ENCODE data around the gene ATP9B.
A peak's percentile ranks its signal among the peaks of the same experiment; 100 is the strongest.

The ATP9B gene

GRCh38 chr18:79382681-79383387, 313.6 kb downstream of the ATP9B start:
- no peak for DNase-seq

GRCh38 chr18:79383388-79384056, 314.3 kb downstream of the ATP9B start:
- DNase-seq = no peak

- DNase-seq = no peak
These were observed 315.1 kb downstream of the ATP9B start for GRCh38 chr18:79384151-79384807.

- no peak for DNase-seq
These were observed 315.6 kb downstream of the ATP9B start for GRCh38 chr18:79384834-79385233.

GRCh38 chr18:79385326-79385707, 316.1 kb downstream of the ATP9B start:
- no peak for DNase-seq

- no peak for DNase-seq
These were observed 316.6 kb downstream of the ATP9B start for GRCh38 chr18:79385708-79386341.

- DNase-seq = no peak
These were observed 317.4 kb downstream of the ATP9B start for GRCh38 chr18:79386547-79386946.

GRCh38 chr18:79387214-79387613, 318.0 kb downstream of the ATP9B start:
- DNase-seq = no peak

- no peak for DNase-seq
These were observed 318.4 kb downstream of the ATP9B start for GRCh38 chr18:79387615-79388014.

GRCh38 chr18:79388043-79388442, 318.8 kb downstream of the ATP9B start:
- no peak for DNase-seq

GRCh38 chr18:79389689-79390088, 320.5 kb downstream of the ATP9B start:
- DNase-seq = no peak

GRCh38 chr18:79392226-79392625, 323.0 kb downstream of the ATP9B start:
- DNase-seq = no peak

- peak in 3 of 4 experiments; percentile 25 to 51 (median 35) for DNase-seq
These were observed 324.0 kb downstream of the ATP9B start for GRCh38 chr18:79393181-79393634.

GRCh38 chr18:79393635-79394533, 324.7 kb downstream of the ATP9B start:
- peak; percentile 76 to 89 (median 83) for DNase-seq

GRCh38 chr18:79394534-79395307, 325.5 kb downstream of the ATP9B start:
- peak in 3 of 4 experiments; percentile 36 to 51 (median 42) for DNase-seq

GRCh38 chr18:79395308-79395640, 326.1 kb downstream of the ATP9B start:
- DNase-seq = no peak

- peak; percentile 72 to 88 (median 80) for DNase-seq
These were observed 326.7 kb downstream of the ATP9B start, which contains the start of gene NFATC1 for GRCh38 chr18:79395761-79396404. Gene NFATC1 (plus strand): TSS chr18:79395930. CDS start chr18:79396225, 295 bp downstream.

GRCh38 chr18:79396431-79397246, 327.4 kb downstream of the ATP9B start:
- DNase-seq = peak; percentile 45 to 80 (median 62)

- no peak for DNase-seq
These were observed 328.1 kb downstream of the ATP9B start for GRCh38 chr18:79397247-79397829.

All from suppressor macrophage (primary cell).